Nephron progenitor cell (in vitro differentiated cells): ENCODE data around the gene TBXAS1.

ENCODE experiments used
- DNase-seq: peaks from one replicate; pipeline ENCODE4 v3.0.0; 2021
- H3K27ac Mint-ChIP-seq: 2 replicates; pipeline ENCODE4 v1.8.0; 2021; ENCODE audit warnings: mild to moderate bottlenecking, moderate library complexity, mixed read lengths
- H3K27me3 Mint-ChIP-seq: 2 replicates; pipeline ENCODE4 v1.8.0; 2021; ENCODE audit warnings: mild to moderate bottlenecking, low read depth, mixed read lengths; ENCODE audit not compliant: poor library complexity
- H3K36me3 Mint-ChIP-seq: 2 replicates; pipeline ENCODE4 v1.8.0; 2021; ENCODE audit warnings: low read depth, mixed read lengths
- H3K4me1 Mint-ChIP-seq: 2 replicates; pipeline ENCODE4 v1.8.0; 2021; ENCODE audit warnings: mixed read lengths
- H3K4me3 Mint-ChIP-seq: 2 replicates; pipeline ENCODE4 v1.8.0; 2021; ENCODE audit warnings: mild to moderate bottlenecking, moderate library complexity, mixed read lengths
- H3K9me3 Mint-ChIP-seq: 2 replicates; pipeline ENCODE4 v1.8.0; 2021; ENCODE audit warnings: mild to moderate bottlenecking, moderate library complexity, mixed read lengths
- TF ChIP-seq, protein P1 (sequence below): fragments of 200-600 bp; sonication (generic); IDR thresholded peaks from 2 replicates; pipeline ENCODE4 v1.5.0; 2021; ENCODE audit warnings: antibody characterized with exemption

Gene TBXAS1

DNA sequence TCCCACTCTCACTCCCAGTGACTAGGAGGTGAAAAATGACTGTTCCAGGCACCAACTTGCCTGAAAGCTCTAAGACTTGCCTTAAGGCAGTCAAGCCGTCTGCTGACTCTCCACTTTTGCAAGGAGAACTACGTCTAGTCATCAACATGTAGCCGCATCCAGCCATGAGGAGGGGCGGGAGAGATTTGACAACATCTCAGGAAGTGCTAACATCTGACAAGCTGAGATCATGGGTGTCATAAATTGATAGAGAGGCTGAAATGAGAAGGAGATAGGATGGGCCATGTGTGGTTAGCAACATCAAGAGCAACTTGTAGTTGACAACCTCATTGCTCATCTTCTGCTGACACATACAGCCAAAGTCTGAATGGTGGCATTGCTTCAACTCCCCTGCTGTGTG, 9.0 kb upstream of the TBXAS1 start:
- peaks cover 8% of the 10 kb centered on the region for H3K9me3 Mint-ChIP-seq
- DNase-seq: no peak
- peaks cover 8% of the 10 kb centered on the region for H3K27me3 Mint-ChIP-seq
- H3K4me3 Mint-ChIP-seq: no peak overlapping the region
- H3K4me1 Mint-ChIP-seq: no peaks in the 10 kb centered on the region
- no peaks in the 10 kb centered on the region for H3K36me3 Mint-ChIP-seq
- no peak overlapping the region for H3K27ac Mint-ChIP-seq
- TF ChIP-seq, protein P1, sequence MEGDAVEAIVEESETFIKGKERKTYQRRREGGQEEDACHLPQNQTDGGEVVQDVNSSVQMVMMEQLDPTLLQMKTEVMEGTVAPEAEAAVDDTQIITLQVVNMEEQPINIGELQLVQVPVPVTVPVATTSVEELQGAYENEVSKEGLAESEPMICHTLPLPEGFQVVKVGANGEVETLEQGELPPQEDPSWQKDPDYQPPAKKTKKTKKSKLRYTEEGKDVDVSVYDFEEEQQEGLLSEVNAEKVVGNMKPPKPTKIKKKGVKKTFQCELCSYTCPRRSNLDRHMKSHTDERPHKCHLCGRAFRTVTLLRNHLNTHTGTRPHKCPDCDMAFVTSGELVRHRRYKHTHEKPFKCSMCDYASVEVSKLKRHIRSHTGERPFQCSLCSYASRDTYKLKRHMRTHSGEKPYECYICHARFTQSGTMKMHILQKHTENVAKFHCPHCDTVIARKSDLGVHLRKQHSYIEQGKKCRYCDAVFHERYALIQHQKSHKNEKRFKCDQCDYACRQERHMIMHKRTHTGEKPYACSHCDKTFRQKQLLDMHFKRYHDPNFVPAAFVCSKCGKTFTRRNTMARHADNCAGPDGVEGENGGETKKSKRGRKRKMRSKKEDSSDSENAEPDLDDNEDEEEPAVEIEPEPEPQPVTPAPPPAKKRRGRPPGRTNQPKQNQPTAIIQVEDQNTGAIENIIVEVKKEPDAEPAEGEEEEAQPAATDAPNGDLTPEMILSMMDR: no peak

DNA sequence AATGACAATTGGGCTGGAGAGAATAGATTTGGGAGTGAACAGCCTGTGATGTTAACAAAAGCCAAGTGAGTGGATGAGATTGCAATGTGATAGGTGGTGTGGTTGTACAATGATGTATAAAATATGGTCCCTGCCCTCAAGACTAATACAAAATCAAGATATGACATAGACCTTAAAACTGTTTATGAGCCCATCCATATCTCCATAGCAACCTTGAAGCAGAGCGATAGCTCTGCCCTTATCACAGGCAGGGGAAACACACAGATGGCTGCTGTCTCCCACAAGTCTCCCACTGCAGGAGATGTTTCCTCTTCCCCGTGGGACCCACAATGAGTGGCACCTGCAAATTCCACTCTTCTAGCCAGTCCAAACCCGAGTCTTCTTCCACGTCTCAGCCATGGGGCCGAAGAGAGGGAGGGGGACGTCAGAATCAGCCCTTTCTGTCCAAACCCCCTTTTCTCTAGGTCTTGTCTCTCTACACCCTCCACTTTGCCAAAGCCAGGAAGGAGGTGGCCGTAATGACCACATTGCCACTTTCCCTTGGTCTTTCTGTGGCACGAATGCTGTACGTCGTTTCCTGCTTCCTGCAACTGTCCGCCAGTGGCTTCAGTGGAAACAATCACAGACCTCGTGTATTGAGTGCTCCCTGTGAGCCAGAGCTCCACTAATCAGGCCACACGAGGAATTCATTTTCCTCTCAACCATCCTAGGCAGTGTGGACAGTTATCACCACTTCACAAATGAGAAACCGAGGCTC, 7.5 kb upstream of the TBXAS1 start:
- H3K27me3 Mint-ChIP-seq: peaks cover 11% of the 10 kb centered on the region
- H3K27ac Mint-ChIP-seq: no peak overlapping the region
- no peak overlapping the region for H3K4me3 Mint-ChIP-seq
- TF ChIP-seq, protein P1: no peak
- no peak for DNase-seq
- H3K4me1 Mint-ChIP-seq: no peaks in the 10 kb centered on the region
- H3K36me3 Mint-ChIP-seq: no peaks in the 10 kb centered on the region
- H3K9me3 Mint-ChIP-seq: peaks cover 6% of the 10 kb centered on the region

DNA sequence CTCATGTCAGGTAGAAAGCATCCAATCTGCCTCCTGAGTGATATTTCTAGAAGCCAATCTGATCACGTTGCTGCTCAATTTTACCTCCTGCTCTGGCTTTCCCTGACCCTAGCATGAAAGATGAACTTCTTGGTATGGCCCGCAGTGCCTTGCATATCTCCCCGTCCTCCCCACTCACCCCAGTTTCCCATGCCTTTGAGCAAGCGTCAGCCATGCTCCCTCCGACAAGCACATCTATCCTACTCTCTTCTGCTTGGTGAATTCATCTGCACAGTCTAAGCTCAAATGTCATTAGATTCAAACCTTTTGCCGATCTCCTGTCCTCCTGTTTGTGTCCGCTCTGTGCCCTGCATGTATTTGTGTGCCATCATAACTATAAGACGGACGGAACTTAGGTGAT, 6.2 kb upstream of the TBXAS1 start:
- TF ChIP-seq, protein P1: no peak
- Mint-ChIP-seq H3K4me1 (no peaks in the 10 kb centered on the region), H3K4me3 (no peak overlapping the region), H3K27ac (no peak overlapping the region), H3K27me3 (peaks cover 17% of the 10 kb centered on the region), H3K9me3 (peaks cover 6% of the 10 kb centered on the region), H3K36me3 (no peaks in the 10 kb centered on the region)
- no peak for DNase-seq

DNA sequence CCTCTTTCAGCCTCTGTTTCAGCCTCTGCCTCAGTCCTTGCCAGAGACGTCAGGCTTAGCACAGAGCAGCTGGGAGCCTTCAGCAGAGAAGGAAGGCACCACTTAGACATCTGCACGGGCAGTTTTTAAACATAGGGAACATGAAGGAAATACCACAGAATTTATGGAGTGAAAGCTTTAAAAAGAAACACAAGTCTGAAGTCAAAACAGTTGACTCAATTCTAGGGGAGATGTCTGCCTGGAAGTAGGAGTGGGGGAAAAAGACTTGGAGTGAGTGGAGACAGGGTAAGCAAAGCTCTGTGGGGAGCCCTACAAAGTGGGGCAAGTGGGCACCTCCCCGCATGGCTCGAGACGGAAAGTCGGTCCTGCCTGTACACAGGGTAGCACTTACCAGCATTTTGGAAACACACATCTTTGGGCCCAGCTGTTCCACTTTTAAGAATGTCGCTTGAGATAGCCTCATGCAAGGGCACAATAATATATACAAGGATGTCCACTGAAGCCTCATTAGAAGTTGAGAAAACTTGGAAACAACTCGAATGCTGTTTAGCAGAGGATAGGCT, 5.0 kb upstream of the TBXAS1 start:
- H3K27ac Mint-ChIP-seq: no peak overlapping the region
- TF ChIP-seq, protein P1: no peak
- no peak for DNase-seq
- H3K4me3 Mint-ChIP-seq: no peak overlapping the region
- H3K36me3 Mint-ChIP-seq: no peaks in the 10 kb centered on the region
- peaks cover 17% of the 10 kb centered on the region for H3K27me3 Mint-ChIP-seq
- peaks cover 6% of the 10 kb centered on the region for H3K4me1 Mint-ChIP-seq
- peaks cover 12% of the 10 kb centered on the region for H3K9me3 Mint-ChIP-seq

DNA sequence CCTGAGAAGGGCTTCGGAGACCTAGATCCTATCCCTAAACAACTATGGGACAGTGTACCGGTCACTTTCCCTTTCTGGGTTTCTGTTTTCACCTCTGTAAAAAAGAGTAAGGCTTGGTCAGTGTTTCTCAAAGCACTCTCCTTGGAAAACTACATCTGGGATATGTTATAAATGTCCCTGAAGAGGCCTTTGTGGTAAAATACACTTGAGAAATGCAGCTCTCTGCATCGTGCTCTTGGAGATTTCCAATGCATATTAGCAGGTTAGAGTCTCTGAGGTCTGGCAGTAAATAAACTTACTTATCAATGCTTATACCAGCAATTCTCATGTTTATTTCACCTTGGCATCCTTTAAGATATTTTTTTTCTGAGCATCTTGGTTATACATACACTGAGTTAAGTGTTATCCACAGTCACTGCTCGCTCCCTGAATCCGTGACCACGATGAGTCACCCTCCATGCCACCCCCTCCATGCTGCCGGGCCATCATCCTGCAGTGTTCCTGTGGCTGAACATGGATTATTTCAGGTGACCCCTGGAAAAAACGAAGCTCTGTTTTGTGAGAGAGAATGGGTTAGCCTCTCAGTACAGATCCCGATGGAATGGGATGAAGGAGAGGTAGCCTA, 3.3 kb upstream of the TBXAS1 start:
- Mint-ChIP-seq H3K27me3 (peaks cover 17% of the 10 kb centered on the region), H3K27ac (no peak overlapping the region), H3K4me1 (peaks cover 23% of the 10 kb centered on the region), H3K9me3 (peaks cover 13% of the 10 kb centered on the region), H3K36me3 (peaks cover under 1% of the 10 kb centered on the region), H3K4me3 (no peak overlapping the region)
- TF ChIP-seq, protein P1: no peak
- no peak for DNase-seq
